Omental fat pad (tissue), 4 donors: ENCODE measurements around the gene VCP. TPM values are rescaled to one million over a fixed set of nuclear protein-coding genes. Genes with fewer than 3 reads are reported as not detected.

Source experiments
- ATAC-seq: fragments of 150-250 bp; one replicate; pipeline ENCODE4 v1.9.1; 2016; ENCODE audit warnings: mild to moderate bottlenecking, moderate library complexity; ENCODE audit not compliant: low FRiP score
- DNase-seq: peaks from one replicate; pipeline ENCODE4 v3.0.0-alpha.2; 2019; ENCODE audit warnings: low spot score
- total RNA-seq, 4 donors: library from RNA; depleted of rRNA; stranded (reverse); fragments of >200 nt; gene quantifications; one replicate each; pipeline ENCODE4 v1.1.0, GENCODE V29; 2016
- TF ChIP-seq, protein P1 (sequence below), 3 donors: fragments of 450-650 bp; IDR thresholded peaks; one replicate each; pipeline ENCODE4 v1.5.1; 2016 to 2017; ENCODE audit warnings: antibody characterized with exemption in 3 of 3, mild to moderate bottlenecking in 3 of 3, moderate library complexity in 2 of 3

VCP gene
- total RNA-seq, 4 donors from 2014 or later, result 175 to 317 (median 207) TPM

DNA sequence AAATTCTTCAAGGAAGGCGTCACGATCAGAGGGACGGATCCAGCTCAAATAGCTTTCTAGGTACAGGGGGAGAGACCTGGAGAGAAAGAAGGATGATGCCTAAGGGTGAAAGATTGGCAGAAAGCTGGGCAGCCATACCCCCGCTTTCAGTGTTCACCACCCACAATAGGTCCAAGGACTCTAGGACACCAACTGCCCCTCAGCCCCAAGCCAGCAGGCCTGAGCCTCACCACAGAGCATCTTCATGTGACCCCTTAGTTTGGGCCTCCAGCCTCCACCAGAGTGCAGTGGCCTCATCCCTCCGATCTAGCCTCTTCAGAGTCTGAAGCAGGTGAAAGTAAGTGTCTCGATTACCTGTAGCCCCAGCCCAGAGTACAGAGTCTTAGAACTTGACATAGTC, 1.7 kb upstream of the VCP start:
- TF ChIP-seq, protein P1, sequence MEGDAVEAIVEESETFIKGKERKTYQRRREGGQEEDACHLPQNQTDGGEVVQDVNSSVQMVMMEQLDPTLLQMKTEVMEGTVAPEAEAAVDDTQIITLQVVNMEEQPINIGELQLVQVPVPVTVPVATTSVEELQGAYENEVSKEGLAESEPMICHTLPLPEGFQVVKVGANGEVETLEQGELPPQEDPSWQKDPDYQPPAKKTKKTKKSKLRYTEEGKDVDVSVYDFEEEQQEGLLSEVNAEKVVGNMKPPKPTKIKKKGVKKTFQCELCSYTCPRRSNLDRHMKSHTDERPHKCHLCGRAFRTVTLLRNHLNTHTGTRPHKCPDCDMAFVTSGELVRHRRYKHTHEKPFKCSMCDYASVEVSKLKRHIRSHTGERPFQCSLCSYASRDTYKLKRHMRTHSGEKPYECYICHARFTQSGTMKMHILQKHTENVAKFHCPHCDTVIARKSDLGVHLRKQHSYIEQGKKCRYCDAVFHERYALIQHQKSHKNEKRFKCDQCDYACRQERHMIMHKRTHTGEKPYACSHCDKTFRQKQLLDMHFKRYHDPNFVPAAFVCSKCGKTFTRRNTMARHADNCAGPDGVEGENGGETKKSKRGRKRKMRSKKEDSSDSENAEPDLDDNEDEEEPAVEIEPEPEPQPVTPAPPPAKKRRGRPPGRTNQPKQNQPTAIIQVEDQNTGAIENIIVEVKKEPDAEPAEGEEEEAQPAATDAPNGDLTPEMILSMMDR (IDR thresholded peaks at IDR 0.05), result no peak
- DNase-seq, result no peak
- no peak for ATAC-seq

DNA sequence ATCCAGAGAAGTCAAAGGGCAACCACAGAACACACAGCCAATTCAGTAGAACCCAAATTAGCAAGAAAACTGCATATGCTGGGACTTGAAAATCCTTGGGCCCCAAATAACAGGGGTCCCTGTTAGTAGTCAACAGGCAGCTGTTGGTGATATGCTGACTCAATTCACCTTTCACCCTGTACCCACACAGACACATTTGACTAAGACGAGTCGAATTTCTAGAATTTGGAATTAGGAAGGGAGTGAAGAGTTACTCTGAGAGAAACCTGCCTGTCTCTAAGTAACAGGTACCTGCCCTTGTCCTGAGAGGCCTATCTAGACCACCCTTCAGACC, 821 bp upstream of the VCP start:
- ATAC-seq, result no peak
- TF ChIP-seq, protein P1 (IDR thresholded peaks at IDR 0.05), result no peak
- DNase-seq, result no peak

DNA sequence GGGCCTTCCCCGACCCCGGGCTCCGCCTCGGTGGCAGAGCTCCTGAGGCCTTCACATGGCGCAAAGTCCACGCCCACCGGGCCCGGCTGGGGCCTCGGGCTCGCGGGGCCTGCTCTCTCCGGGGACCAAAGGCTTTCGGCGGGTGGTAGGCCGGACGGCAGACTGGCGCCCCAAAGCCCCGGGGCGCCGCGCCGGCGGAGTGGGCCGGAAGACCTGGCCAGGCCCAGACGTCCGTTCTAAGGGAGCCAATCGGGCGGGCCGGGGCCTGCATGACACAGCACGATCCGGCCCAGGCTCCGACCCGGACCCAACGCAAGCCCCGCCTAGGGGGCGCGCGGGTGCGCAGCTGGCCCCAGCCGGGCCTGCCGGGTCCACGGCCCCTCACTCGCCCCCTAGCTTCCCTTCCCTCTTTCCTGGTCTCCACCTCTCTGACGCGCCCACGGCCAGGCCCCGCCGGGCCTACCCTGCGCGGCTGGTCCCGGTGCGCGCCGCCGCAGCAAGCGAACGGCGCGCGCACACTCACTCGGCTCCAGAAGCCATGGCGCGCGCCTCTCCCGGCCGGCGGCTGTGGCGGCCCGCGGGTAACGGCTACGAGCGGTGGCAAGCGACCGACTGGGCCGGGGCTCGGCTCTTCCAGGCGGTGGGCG, 488 bp downstream of the VCP start:
- ATAC-seq (peak; percentile 89), DNase-seq (peak; percentile 70)
- TF ChIP-seq, protein P1 (IDR thresholded peaks at IDR 0.05), result peak in 1 of 3 donors; percentile 2

DNA sequence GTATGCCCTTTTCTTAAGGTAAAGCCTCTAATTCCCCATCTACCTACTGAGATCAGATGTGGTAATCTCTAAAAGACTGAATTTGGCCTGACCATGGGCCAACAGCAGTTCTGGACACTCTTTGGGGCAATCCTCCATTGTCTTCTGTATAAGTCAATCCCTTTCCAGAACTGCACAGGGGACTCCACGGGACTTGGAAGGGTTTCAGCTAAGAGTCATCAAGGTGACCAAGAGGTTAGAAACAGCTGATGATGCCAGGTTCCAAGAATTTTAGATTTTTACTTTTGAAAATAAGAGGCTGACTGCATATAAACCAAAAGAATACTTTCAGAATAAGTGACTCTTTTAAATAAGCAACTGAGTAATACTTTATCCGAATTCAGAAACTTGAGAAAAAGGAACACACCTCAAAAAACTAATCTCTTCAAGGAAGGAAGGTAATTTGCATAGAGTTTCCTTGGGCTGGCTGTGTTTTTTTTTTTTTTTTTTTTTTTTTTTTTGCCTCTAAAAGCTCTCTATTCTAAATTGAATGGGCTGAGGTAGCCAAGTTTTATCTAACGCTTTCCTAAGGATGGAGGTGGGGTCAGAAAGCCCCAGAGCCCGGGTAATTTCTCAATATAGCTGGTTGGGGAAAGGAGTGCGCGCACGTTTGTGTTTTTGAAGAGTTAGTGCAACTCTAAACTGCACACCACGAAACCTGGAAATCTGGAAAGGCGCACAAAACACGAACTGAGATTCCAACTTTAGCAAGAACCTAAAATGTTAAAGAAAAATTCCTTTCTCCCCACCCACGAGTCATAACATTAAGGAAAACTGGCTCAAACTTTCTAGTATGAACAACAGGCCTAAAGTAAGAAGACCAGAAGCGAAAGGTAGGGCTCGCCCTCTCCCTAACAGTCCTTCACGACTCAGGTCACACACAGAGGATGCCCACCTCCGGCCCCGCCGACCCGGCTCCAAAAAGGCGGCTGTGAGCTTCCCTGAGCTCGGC, 1.3 kb downstream of the VCP start:
- no peak for DNase-seq
- no peak for ATAC-seq
- TF ChIP-seq, protein P1 (IDR thresholded peaks at IDR 0.05), result no peak

DNA sequence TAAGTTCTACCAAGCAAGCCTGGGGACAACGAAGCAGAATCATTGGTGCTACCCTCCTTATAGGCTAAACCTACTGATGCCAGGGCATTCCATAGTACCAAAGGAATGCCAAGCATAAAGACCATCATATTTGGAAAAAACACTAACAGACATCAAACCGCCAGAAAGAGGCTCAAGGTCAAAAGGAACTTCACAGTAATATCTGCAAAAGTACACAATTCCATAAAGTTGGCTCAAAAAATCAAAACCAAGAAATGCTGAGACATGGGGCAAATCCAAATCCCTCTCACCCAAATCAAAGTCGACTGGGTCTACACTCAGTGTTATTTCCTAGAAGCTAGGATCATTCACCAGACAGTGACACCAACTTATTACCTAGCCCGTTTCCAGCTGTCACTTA, 3.4 kb downstream of the VCP start:
- ATAC-seq (no peak), DNase-seq (no peak)
- TF ChIP-seq, protein P1 (IDR thresholded peaks at IDR 0.05), result no peak

DNA sequence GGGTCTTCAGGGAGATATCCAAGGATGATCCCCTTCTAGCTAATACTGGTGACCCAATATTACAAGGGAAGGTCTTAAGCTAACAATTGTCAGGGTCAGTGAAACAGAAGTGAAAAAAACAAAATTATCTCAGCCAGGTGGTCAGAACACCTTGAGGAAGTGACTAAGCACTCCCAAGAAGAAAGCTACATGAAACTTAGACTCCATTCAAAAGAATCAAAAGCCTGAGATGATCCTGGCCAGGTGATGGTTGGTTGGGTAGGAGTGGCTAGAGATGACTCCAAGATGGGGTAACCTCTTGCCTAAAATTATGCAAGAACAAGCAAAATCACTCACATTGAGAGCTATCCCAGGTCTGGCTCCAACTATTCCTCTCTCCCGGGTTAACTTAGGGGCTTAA, 5.4 kb downstream of the VCP start:
- ATAC-seq, result no peak

More for the DNA sequence above, 5.4 kb downstream of the VCP start:
- no peak for DNase-seq
- TF ChIP-seq, protein P1 (IDR thresholded peaks at IDR 0.05), result no peak
